ENCODE measurements around the gene OR2V1.

OR2V1 gene

DNA sequence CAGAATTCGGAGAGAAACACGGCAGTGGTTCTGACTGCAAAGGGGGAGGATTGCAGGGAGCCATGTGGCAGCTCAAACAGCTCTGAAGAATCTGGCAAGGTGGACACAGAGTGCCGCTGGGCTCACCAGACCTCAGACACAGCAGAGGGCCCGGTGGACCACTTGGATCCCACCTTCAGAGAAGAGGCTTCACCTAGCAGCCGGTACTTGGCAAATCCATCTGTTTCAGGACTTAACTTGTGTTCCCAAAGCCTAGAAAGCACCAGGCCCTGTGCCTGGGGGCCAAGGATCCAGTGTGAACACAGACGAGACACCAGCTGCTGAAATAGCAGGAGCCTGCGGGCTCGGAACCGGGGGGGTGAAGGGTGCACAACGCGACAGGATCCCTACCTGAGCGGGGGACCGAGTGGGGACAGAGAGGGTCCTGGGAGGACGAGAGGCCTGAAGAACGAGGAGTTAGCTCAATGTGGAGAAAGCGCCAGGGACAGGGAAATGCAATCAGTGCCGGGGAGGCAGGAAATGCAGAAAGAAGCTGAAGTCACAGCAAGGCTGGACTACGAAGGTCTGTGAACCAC is 46.3 kb downstream of the OR2V1 start:
- H3K27me3 Mint-ChIP-seq (ENCODE audit: low read depth, poor library complexity): peaks cover 80% of the 10 kb centered on the region
- H3K4me3 Mint-ChIP-seq: no peak overlapping the region
- TF ChIP-seq, protein P1, sequence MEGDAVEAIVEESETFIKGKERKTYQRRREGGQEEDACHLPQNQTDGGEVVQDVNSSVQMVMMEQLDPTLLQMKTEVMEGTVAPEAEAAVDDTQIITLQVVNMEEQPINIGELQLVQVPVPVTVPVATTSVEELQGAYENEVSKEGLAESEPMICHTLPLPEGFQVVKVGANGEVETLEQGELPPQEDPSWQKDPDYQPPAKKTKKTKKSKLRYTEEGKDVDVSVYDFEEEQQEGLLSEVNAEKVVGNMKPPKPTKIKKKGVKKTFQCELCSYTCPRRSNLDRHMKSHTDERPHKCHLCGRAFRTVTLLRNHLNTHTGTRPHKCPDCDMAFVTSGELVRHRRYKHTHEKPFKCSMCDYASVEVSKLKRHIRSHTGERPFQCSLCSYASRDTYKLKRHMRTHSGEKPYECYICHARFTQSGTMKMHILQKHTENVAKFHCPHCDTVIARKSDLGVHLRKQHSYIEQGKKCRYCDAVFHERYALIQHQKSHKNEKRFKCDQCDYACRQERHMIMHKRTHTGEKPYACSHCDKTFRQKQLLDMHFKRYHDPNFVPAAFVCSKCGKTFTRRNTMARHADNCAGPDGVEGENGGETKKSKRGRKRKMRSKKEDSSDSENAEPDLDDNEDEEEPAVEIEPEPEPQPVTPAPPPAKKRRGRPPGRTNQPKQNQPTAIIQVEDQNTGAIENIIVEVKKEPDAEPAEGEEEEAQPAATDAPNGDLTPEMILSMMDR (IDR thresholded peaks at IDR 0.05): no peak
- H3K36me3 Mint-ChIP-seq (ENCODE audit: low read depth): no peaks in the 10 kb centered on the region
- no peak for DNase-seq
- H3K4me1 Mint-ChIP-seq: peaks cover 34% of the 10 kb centered on the region
- H3K9me3 Mint-ChIP-seq: peaks cover 18% of the 10 kb centered on the region
- peak overlapping the region; percentile 69 for H3K27ac Mint-ChIP-seq

DNA sequence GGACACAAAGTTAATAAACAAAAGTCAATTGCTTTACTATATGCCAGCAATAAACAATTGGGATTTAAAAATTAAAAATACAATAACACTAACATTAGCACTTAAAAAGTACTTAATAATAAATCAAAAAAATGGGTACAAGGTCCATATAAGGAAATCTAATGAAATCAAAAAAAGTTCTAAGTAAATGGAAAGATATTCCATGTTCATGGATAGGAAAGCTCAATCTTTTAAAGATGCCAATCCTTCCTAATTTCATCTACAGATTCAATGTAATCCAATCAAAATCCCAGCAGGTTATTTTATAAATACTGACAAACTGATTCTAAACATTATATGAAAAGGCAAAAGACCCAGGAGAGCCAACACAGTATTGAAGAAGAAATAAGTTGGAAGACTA is 49.0 kb downstream of the OR2V1 start:
- Mint-ChIP-seq H3K4me1 (peaks cover 28% of the 10 kb centered on the region), H3K36me3 (ENCODE audit: low read depth) (no peaks in the 10 kb centered on the region), H3K4me3 (no peak overlapping the region), H3K27me3 (ENCODE audit: low read depth, poor library complexity) (peaks cover 95% of the 10 kb centered on the region), H3K9me3 (peaks cover 21% of the 10 kb centered on the region), H3K27ac (no peak overlapping the region)
- DNase-seq: no peak
- TF ChIP-seq, protein P1 (IDR thresholded peaks at IDR 0.05): no peak

DNA sequence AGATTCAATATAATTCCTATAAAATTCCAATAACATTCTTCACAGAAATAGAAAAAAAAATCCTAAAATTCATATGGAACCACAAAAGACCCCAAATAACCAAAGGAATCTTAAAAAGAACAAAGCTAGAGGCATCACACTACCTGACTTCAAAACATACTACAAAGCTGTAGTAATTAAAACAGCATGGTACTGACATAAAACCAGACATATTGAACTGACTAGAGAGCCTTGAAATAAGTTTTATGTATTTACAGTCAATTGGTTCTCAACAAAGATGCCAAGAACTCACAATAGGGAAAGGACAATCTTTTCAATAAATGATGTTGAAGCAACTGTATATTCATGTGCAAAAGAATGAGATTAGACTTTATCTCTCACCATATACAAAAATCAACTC is 54.0 kb downstream of the OR2V1 start:
- no peak overlapping the region for H3K27ac Mint-ChIP-seq
- no peak for DNase-seq
- TF ChIP-seq, protein P1 (IDR thresholded peaks at IDR 0.05): no peak
- H3K27me3 Mint-ChIP-seq (ENCODE audit: low read depth, poor library complexity): peaks cover 64% of the 10 kb centered on the region
- no peaks in the 10 kb centered on the region for H3K4me1 Mint-ChIP-seq
- H3K9me3 Mint-ChIP-seq: peaks cover 51% of the 10 kb centered on the region
- no peaks in the 10 kb centered on the region for H3K36me3 Mint-ChIP-seq (ENCODE audit: low read depth)
- H3K4me3 Mint-ChIP-seq: no peak overlapping the region
